Parathyroid adenoma (tissue), 2 donors: ENCODE data around the gene C4B.
"Not testable (repeated sequence)": the region's sequence is repeated elsewhere in the genome, so short reads cannot be mapped to it uniquely, and the experiment has no call there.

ENCODE experiments used
- H2AFZ ChIP-seq: fragments of 300-600 bp; sonication (generic); one replicate; pipeline ENCODE4 v1.7.0; 2017; ENCODE audit warnings: antibody characterized with exemption, mild to moderate bottlenecking
- H3K27ac ChIP-seq: fragments of 300-600 bp; sonication (generic); one replicate; pipeline ENCODE4 v1.7.0; 2017
- H3K27me3 ChIP-seq: fragments of 300-600 bp; sonication (generic); one replicate; pipeline ENCODE4 v1.7.0; 2017; ENCODE audit warnings: low read length; ENCODE audit not compliant: control insufficient read depth, insufficient read depth
- H3K36me3 ChIP-seq: fragments of 300-600 bp; sonication (generic); one replicate; pipeline ENCODE4 v1.7.0; 2017; ENCODE audit warnings: low read length; ENCODE audit not compliant: control insufficient read depth, insufficient read depth
- H3K4me1 ChIP-seq: fragments of 300-600 bp; sonication (generic); one replicate; pipeline ENCODE4 v1.7.0; 2017; ENCODE audit warnings: control low read depth
- H3K4me2 ChIP-seq: fragments of 300-600 bp; sonication (generic); one replicate; pipeline ENCODE4 v1.7.0; 2017; ENCODE audit warnings: low read length
- H3K4me3 ChIP-seq: fragments of 300-600 bp; sonication (generic); one replicate; pipeline ENCODE4 v1.7.0; 2017; ENCODE audit warnings: low read depth, low read length
- H3K79me2 ChIP-seq: fragments of 300-600 bp; sonication (generic); one replicate; pipeline ENCODE4 v1.7.0; 2017; ENCODE audit warnings: control low read depth
- H3K9ac ChIP-seq: fragments of 300-600 bp; sonication (generic); one replicate; pipeline ENCODE4 v1.7.0; 2017; ENCODE audit warnings: mild to moderate bottlenecking
- H3K9me3 ChIP-seq: fragments of 300-600 bp; sonication (generic); one replicate; pipeline ENCODE4 v1.7.0; 2017; ENCODE audit warnings: low read length; ENCODE audit not compliant: control insufficient read depth
- CTCF ChIP-seq: fragments of 300-600 bp; sonication (generic); IDR thresholded peaks from one replicate; pipeline ENCODE4 v1.7.0; 2017; ENCODE audit warnings: antibody characterized with exemption, mild to moderate bottlenecking
- donor health status: primary hyperparathyroidism.

The C4B gene

GRCh38 chr6:32041050-32041321 lies 26.4 kb downstream of the C4B start:
- H3K27ac ChIP-seq, H3K27me3 ChIP-seq, H3K36me3 ChIP-seq, H2AFZ ChIP-seq, H3K4me2 ChIP-seq, H3K79me2 ChIP-seq, H3K9me3 ChIP-seq, H3K9ac ChIP-seq, H3K4me3 ChIP-seq, H3K4me1 ChIP-seq: not testable (repeated sequence)

GRCh38 chr6:32041385-32041784 lies 26.8 kb downstream of the C4B start:
- not testable (repeated sequence) for H3K9ac ChIP-seq, H3K4me3 ChIP-seq, H3K79me2 ChIP-seq, H2AFZ ChIP-seq, H3K4me2 ChIP-seq, H3K27ac ChIP-seq, H3K4me1 ChIP-seq, H3K9me3 ChIP-seq, H3K36me3 ChIP-seq, H3K27me3 ChIP-seq

DNA sequence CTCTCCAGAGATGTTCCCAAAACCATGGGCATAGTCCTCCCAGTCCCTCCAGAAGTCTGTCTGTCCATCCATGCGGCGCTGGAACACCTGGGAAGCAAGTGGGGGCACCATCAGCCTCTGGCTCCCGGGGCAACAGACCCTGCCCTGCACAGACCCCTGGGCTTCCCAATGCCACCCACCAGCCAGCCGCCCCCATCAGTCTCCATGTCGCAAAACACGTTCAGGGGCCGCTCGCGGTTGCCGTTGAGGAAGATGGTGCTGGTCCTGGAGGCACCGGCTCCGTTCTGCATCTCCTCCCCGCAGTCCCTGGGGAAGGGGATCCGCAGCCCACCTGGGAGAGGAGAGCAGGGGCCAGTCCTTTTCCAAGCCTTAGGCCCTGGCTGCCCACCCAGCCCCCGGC lies 27.7 kb downstream of the C4B start:
- H3K4me3 ChIP-seq, H2AFZ ChIP-seq, H3K9ac ChIP-seq, H3K9me3 ChIP-seq, H3K27me3 ChIP-seq, H3K27ac ChIP-seq, H3K4me2 ChIP-seq, H3K79me2 ChIP-seq, H3K4me1 ChIP-seq, H3K36me3 ChIP-seq: not testable (repeated sequence)

DNA sequence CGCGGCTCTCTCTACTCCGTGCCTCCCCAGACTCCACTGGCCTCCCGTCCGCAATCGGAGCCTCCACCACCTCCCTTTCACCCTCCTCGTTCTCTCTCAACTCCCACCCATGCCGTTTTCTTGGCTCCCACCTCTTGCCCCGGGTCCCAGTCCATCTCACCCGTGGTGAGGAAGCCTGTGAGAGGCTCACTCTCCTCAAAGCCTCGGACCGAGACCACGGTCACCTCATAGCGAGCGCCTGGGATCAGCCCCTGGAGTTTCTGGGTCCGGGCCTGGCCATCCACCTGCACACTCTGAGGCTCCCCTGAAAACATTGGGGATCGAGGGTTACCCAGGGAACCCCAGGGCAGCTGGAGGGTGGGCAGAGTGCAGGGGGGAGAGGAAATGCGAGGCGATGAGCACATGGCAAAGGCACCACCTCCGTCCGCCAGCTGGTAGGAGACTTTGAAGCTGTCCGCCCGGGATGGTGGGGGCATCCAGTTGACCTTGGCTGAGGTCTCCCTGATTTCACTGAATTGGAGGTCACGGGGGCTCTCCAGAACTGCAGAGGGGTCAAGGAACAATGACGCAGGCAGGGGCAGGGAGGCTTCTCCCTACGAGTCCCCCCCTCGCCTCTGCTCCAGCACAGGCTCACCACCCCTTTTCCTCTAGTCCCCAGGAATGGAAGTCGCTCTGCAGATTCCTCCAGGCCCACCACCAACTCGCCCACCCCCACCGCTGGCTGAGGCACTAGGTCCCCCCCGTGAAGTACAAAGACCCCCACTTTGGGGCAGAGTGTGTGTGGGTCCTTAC lies 29.2 kb downstream of the C4B start:
- H3K79me2 ChIP-seq, H3K27me3 ChIP-seq, H3K4me3 ChIP-seq, H3K36me3 ChIP-seq, H3K4me2 ChIP-seq, H3K4me1 ChIP-seq, H3K27ac ChIP-seq, H3K9me3 ChIP-seq, H3K9ac ChIP-seq, H2AFZ ChIP-seq: not testable (repeated sequence)

GRCh38 chr6:32044916-32045315 lies 30.3 kb downstream of the C4B start:
- H3K36me3 ChIP-seq, H3K27me3 ChIP-seq, H3K9me3 ChIP-seq, H2AFZ ChIP-seq, H3K4me3 ChIP-seq, H3K79me2 ChIP-seq, H3K4me2 ChIP-seq, H3K9ac ChIP-seq, H3K4me1 ChIP-seq, H3K27ac ChIP-seq: not testable (repeated sequence)

DNA sequence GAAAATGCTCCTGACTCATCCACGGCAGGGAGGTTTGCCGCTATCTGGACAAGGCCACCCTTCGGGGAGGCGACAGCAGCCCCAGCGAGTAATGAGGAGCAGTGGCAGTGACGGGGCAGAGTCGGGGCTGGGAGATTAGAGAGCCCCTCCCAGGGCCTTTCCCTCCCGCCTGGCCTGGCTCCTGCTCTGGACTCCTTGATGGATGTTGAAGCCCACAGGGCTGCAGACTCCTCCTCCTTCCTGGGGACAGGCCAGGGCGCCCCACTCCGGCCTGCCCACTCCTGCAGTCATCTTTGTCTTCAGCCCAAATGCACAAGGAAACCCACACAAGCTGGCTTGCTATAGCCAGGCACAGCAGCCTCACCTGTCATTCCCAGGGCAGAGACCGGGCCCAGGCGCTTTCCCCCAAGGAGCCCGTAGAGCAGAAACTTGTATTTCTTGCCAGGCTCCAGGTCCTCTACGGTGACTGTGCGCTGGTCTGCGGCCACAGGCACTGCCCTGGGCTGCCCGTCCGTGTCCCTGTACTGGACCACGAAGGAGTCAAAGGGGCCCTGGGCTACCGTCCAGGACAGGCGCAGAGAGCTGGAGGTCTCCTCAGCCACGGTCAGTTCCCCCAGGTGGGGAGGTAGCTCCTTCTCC lies 31.3 kb downstream of the C4B start:
- no peaks in the 10 kb centered on the region for H3K9me3 ChIP-seq
- H3K27me3 ChIP-seq = no peaks in the 10 kb centered on the region
- no peaks in the 10 kb centered on the region for H3K4me1 ChIP-seq
- H3K27ac ChIP-seq = no peak overlapping the region
- no peak overlapping the region for H2AFZ ChIP-seq
- no peak overlapping the region for H3K4me3 ChIP-seq
- no peak for TF ChIP-seq CTCF
- no peaks in the 10 kb centered on the region for H3K79me2 ChIP-seq
- no peak overlapping the region for H3K9ac ChIP-seq
- no peak overlapping the region for H3K4me2 ChIP-seq
- H3K36me3 ChIP-seq = no peaks in the 10 kb centered on the region

DNA sequence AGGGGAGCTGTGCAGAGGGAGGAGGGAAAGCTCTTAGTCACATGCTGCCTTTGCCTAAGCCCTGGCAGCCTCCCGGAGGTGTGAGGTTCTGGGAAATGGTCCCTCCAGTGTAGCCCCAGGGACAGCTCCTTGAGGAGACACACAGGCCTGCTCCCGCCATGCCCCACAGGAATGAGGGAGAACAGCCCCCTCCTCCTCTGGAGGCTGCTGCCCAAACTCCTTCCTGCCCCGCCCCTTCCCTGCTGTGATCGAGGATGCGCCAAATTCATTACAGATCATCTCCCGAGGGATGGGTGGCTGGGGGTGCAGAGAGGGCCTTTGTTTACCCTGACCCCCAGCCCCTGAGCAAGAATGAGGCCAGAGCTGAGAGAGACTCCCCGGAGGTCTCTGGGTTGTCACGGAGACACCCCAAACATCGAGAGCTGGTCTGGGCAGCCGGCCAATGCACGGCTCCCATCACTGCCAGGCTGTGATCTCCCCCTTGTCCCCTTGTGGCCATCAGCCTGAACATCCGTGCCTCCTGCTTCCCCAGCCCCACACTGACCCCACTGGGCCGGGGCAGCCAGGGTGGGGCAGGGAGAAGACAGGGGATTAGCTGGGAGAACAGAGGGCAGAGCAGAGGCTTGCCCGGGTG lies 32.0 kb downstream of the C4B start:
- Histone ChIP-seq H3K4me1 (no peaks in the 10 kb centered on the region), H3K9ac (no peak overlapping the region), H3K9me3 (no peaks in the 10 kb centered on the region), H3K79me2 (no peaks in the 10 kb centered on the region), H3K36me3 (no peaks in the 10 kb centered on the region), H3K27ac (no peak overlapping the region), H3K27me3 (no peaks in the 10 kb centered on the region), H3K4me3 (no peak overlapping the region), H2AFZ (no peak overlapping the region), H3K4me2 (no peak overlapping the region)
- no peak for TF ChIP-seq CTCF
